ENCODE results near the gene SYNGR1.
"Not testable (repeated sequence)": the region's sequence is repeated elsewhere in the genome, so short reads cannot be mapped to it uniquely, and the experiment has no call there.

The SYNGR1 gene

DNA sequence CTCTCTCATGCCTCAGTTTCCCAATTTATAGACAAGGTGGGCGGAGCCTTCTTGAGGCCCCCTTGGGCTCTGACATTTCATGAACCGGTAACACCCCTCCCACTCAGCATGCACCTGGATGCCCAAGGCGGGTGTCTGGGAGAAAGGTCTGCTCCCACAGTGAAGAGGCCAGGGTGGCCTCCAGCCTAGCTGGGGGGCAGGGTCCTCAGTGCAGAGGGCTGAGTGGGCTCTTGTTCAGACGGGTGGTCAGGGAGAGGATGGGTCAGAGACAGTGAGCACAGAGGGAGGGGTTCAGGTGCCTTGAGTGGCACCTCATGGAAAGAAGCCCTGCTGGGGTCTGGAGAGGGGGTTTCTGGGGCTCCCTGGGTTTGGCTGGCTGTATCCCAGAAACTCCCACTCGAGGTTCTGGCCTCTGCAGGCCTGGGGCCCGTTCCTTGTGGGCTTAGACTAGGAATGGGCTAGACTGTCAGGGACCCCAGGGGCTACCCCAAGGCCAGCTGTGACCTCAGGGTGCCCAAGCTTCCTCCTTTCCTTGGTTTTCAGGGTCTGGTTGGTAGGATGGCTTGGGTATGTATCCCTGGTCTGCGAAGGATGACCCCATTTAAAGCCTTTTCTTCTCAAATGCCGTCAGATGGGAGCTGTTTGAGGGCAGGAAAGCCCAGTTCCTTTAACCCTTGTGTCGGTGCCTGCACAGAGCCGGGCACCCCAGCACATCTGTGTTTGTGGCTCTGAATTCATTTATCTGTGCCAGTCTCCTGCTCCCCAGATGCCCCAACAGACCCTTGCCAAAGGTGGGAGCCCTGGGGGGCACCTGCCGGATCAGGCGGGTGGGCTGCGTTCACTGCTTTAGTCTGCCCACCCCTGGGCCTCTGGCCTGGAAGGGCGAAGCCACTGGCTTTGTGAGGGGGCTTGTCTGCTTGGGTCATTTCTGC, 1.2 kb downstream of the SYNGR1 start:
- DNase-seq (ENCODE audit: insufficient read length, low spot score) (no peak), FAIRE-seq (peak; percentile 54)
- TF ChIP-seq PAX5 (IDR thresholded peaks at IDR 0.05; ENCODE audit: insufficient read depth, low read length, severe bottlenecking), result no peak
- no peak for TF ChIP-seq POLR2AphosphoS5 (IDR thresholded peaks at IDR 0.05; ENCODE audit: low read depth, low read length)
- no peak for TF ChIP-seq POLR2A (IDR thresholded peaks at IDR 0.05; ENCODE audit: low read depth, low read length)
- TF ChIP-seq SPI1 (IDR thresholded peaks at IDR 0.05; ENCODE audit: low read depth, low read length), result no peak
- no peak for TF ChIP-seq POU2F2 (IDR thresholded peaks at IDR 0.05; ENCODE audit: low read depth, low read length)
- TF ChIP-seq TAF1 (IDR thresholded peaks at IDR 0.05; ENCODE audit: low read depth, low read length), result no peak

DNA sequence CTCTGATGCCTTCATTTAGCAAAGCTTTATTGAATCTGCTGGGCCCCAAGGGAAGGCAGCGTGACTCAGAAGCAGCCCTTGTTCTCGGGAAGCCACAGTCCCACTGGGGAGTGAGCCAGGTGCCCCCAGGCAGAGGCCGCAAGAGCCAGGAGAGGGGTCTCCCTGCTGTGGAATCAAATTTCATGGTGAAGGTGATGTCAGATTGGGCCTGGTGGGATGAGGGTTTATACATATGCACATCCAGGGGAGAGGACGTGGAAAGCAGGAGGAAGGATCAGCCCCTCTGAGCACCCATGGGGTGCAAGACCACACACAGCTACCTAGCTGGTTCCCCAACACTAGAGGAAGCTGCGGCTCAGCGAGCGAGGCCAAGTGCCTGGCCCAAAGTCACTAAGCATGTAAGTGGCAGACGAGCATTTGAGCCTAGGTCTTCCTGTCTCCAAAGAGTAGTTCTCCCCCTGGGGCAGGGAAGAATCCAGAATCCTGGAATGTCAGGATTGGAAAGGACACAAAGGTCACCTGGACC, 2.0 kb downstream of the SYNGR1 start:
- FAIRE-seq (peak; percentile 88), DNase-seq (ENCODE audit: insufficient read length, low spot score) (no peak)
- no peak for TF ChIP-seq PAX5 (IDR thresholded peaks at IDR 0.05; ENCODE audit: insufficient read depth, low read length, severe bottlenecking)
- TF ChIP-seq TAF1 (IDR thresholded peaks at IDR 0.05; ENCODE audit: low read depth, low read length), result no peak
- TF ChIP-seq POU2F2 (IDR thresholded peaks at IDR 0.05; ENCODE audit: low read depth, low read length), result no peak
- no peak for TF ChIP-seq SPI1 (IDR thresholded peaks at IDR 0.05; ENCODE audit: low read depth, low read length)
- TF ChIP-seq POLR2AphosphoS5 (IDR thresholded peaks at IDR 0.05; ENCODE audit: low read depth, low read length), result no peak
- TF ChIP-seq POLR2A (IDR thresholded peaks at IDR 0.05; ENCODE audit: low read depth, low read length), result no peak

DNA sequence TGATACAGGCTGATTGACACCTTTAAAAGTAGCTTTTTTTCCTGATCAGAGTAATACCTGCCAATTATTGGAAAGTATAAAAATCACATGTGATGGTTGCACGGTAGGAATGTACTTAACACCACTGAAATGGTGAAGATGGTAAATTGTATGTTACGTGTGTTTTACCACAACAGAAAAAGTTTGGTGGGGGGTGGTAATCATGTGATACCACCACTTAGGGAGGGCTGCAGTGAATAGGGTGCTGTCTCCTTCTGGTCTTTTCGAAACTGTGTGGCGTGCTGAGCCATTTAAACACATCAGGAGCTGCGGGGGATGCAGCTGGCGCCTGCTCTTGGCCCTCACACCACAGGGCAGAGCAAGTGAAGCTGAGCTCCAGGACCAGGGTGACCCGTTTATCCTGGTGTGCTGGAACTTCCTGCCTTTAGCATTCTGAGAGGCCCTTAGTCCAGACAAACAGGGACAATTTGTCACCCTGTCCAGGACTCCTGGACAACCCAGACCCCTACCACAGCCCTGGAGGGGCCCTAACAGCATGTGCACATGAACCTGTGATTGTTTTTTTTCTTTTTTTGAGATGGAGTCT, 2.6 kb downstream of the SYNGR1 start:
- TF ChIP-seq POLR2AphosphoS5 (IDR thresholded peaks at IDR 0.05; ENCODE audit: low read depth, low read length), result no peak
- TF ChIP-seq TAF1 (IDR thresholded peaks at IDR 0.05; ENCODE audit: low read depth, low read length), result no peak
- FAIRE-seq (no peak), DNase-seq (ENCODE audit: insufficient read length, low spot score) (no peak)

DNA sequence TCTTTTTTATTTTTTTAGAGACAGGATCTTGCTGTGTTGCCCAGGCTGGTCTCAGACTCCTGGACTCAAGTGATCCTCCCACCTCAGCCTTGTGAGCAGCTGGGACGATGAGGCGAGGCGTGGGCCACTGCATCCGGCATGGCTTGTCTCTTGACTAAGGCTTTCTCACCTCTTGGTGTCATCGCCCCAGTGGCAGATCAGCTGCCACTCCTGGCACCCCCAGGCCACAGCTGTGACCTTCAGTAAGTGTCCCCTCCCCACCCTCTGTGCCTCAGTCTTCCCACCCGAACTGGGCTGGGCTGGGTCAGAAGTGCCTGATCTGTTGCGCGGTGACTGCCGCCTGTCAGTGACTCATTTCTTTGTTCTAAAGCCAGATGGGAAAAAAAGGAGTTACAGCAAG, 3.6 kb downstream of the SYNGR1 start:
- DNase-seq (ENCODE audit: insufficient read length, low spot score), result no peak
- peak; percentile 57 for FAIRE-seq
- TF ChIP-seq POLR2AphosphoS5 (IDR thresholded peaks at IDR 0.05; ENCODE audit: low read depth, low read length) (no peak), PAX5 (IDR thresholded peaks at IDR 0.05; ENCODE audit: insufficient read depth, low read length, severe bottlenecking) (no peak), POLR2A (IDR thresholded peaks at IDR 0.05; ENCODE audit: low read depth, low read length) (no peak), TAF1 (IDR thresholded peaks at IDR 0.05; ENCODE audit: low read depth, low read length) (no peak), POU2F2 (IDR thresholded peaks at IDR 0.05; ENCODE audit: low read depth, low read length) (no peak), SPI1 (IDR thresholded peaks at IDR 0.05; ENCODE audit: low read depth, low read length) (no peak)

DNA sequence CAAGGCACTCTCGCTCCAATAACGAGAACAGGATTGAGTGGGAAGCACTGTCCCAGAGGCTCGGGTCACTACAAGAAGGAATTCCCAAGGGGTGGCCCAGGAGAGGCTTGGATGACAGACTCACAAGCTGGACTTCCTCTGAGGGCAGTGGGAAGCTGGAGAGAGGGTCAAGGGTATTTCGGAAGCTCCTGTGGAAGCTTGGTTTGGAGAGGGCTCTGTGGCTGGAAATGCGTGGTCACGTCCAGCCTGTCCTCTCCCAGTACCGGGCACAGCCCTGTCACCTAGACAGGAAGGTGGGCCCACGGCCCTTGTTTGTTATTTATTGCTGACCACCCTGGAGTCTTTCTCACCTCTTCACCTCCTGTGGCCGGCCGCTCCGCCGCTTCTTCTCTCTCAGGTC, 5.3 kb downstream of the SYNGR1 start:
- TF ChIP-seq TAF1 (IDR thresholded peaks at IDR 0.05; ENCODE audit: low read depth, low read length) (no peak), POLR2AphosphoS5 (IDR thresholded peaks at IDR 0.05; ENCODE audit: low read depth, low read length) (no peak), SPI1 (IDR thresholded peaks at IDR 0.05; ENCODE audit: low read depth, low read length) (no peak), POLR2A (IDR thresholded peaks at IDR 0.05; ENCODE audit: low read depth, low read length) (no peak), POU2F2 (IDR thresholded peaks at IDR 0.05; ENCODE audit: low read depth, low read length) (no peak), PAX5 (IDR thresholded peaks at IDR 0.05; ENCODE audit: insufficient read depth, low read length, severe bottlenecking) (no peak)
- DNase-seq (ENCODE audit: insufficient read length, low spot score), result no peak
- no peak for FAIRE-seq

DNA sequence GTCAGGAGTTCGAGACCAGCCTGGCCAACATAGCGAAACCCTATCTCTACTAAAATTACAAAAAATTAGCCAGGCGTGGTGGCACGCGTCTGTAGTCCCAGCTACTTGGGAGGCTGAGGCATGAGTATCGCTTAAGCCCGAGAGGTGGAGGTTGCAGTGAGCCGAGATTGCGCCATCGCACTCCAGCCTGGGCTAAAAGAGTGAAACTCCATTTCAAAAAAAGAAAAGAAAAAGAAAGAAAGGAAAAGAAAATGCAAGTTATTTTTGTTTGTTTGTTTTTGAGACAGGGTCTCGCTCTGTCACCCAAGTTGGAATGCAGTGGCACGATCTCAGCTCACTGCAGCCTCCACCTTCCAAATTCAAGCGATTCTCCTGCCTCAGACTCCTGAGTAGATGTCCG, 6.0 kb downstream of the SYNGR1 start:
- DNase-seq (ENCODE audit: insufficient read length, low spot score); FAIRE-seq: not testable (repeated sequence)

DNA sequence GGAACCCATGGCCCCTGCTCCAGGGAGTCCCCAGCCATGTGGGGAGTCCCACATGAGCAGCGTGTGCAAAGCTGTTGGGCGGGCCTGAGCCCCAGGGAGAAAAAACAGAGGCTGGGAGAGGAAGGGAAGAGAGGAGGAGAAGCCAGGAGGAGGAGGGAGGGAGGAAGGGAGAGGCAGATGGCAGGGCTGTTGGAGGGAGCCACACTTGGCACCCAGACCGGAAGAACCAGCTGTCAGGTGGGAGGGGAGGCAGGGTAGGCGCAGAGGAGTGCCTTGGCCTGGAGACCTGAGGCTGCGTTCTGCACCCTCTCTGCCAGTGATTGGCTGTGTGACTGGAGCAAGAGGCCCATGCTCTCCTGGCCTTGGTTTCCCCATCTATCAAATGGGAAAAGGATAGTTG, 6.7 kb downstream of the SYNGR1 start:
- DNase-seq (ENCODE audit: insufficient read length, low spot score) (no peak), FAIRE-seq (no peak)
- TF ChIP-seq TAF1 (IDR thresholded peaks at IDR 0.05; ENCODE audit: low read depth, low read length) (no peak), POLR2AphosphoS5 (IDR thresholded peaks at IDR 0.05; ENCODE audit: low read depth, low read length) (no peak), POU2F2 (IDR thresholded peaks at IDR 0.05; ENCODE audit: low read depth, low read length) (no peak), PAX5 (IDR thresholded peaks at IDR 0.05; ENCODE audit: insufficient read depth, low read length, severe bottlenecking) (no peak), SPI1 (IDR thresholded peaks at IDR 0.05; ENCODE audit: low read depth, low read length) (no peak), POLR2A (IDR thresholded peaks at IDR 0.05; ENCODE audit: low read depth, low read length) (no peak)

DNA sequence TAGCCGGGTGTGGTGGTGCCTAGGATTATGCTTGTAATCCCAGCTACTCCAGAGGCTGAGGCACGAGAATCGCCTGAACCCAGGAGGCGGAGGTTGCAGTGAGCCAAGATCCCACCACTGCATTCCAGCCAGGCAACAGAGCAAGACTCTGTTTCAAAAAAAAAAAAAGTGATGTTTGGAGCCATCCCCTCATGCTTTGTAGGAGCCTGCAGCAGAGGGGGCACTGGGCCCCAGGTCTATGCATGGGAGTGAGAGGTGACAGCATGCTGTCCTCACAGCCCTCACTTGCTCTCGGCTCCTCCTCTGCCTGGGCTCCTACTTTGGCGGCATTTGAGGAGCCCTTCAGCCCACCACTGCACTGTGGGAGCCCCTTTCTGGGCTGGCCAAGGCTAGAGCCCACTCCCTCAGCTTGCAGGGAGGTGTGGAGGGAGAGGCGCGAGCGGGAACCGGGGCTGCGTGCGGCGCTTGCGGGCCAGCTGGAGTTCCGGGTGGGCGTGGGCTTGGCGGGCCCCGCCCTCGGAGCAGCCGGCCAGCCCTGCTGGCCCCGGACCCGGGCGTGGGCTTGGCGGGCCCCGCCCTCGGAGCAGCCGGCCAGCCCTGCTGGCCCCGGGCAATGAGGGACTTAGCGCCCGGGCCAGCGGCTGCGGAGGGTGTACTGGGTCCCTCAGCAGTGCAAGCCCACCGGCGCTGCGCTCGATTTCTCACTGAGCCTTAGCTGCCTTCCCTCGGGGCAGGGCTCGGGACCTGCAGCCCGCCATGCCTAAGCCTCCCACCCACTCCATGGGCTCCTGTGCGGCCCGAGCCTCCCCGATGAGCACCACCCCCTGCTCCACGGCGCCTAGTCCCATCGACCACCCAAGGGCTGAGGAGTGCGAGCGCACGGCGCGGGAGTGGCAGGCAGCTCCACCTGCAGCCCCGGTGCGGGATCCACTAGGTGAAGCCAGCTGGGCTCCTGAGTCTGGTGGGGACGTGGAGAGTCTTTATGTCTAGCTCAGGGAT, 7.6 kb downstream of the SYNGR1 start:
- not testable (repeated sequence) for FAIRE-seq; DNase-seq (ENCODE audit: insufficient read length, low spot score)

DNA sequence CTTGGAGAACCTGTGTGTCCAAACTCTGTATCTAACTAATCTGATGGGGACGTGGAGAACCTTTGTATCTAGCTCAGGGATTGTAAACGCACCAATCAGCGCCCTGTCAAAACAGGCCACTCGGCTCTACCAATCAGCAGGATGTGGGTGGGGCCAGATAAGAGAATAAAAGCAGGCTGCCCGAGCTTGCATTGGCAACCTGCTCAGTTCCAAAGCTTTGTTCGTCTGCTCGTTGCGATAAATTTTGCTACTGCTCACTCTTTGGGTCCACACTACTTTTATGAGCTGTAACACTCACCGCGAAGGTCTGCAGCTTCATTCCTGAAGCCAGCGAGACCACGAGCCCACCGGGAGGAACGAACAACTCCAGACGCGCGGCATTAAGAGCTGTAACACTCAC, 8.4 kb downstream of the SYNGR1 start:
- FAIRE-seq; DNase-seq (ENCODE audit: insufficient read length, low spot score): not testable (repeated sequence)
